Measurements from ENCODE around the gene NEU2. TPM values are rescaled to one million over a fixed set of nuclear protein-coding genes. Genes with fewer than 3 reads are reported as not detected.

Gene NEU2
- not detected in 2 replicates for total RNA-seq (2021)
- long read RNA-seq: 0 reads

DNA sequence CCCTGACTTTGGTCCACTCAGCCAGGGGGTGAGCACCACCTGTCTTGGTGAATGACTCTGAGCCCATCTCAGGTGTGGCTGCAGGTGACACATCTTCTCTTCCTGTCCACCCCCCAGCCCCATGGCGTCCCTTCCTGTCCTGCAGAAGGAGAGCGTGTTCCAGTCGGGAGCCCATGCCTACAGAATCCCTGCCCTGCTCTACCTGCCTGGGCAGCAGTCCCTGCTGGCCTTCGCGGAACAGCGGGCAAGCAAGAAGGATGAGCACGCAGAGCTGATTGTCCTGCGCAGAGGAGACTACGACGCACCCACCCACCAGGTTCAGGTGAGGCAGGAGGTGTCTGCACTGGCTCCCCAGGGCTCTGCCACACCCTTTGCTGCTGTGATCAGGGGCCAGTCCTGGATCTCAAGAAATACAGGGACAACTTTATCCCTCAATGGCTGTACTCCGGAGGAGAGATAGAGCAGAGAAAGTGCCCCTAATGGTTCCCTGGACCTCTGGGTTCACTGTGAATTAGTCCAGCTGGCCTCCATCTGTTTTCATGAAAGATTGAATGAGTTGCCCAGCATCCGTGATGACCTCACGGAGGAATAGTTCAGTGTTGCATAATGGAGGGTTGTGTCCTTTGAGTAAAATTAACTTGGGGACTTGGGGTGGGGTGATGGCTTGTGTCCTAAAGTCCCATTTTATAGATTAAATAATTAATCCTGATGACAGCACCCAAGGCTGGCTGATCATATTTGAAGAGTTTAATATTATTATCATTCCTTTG lies at the start of gene NEU2:
TSS of gene NEU2 (plus strand) at position 122 of the 770 bp plus-strand sequence. CDS start at position 122, 0 bp downstream.
- Histone ChIP-seq H3K23me2 (ENCODE audit: insufficient read length, low read depth, low read length, poor library complexity, severe bottlenecking) (no peaks in the 10 kb centered on the region), H2BK20ac (ENCODE audit: low read depth, low read length, poor library complexity, severe bottlenecking) (no peak within 1 kb of the TSS), H2BK5ac (ENCODE audit: insufficient read length, low read length) (no peak within 1 kb of the TSS), H3K4me2 (ENCODE audit: insufficient read depth, insufficient read length, low read length) (no peak within 1 kb of the TSS), H3K23ac (ENCODE audit: insufficient read length, low read depth, low read length) (no peak within 1 kb of the TSS), H3K27me3 (ENCODE audit: insufficient read depth, low read length) (no peaks in the 10 kb centered on the region), H3K9ac (ENCODE audit: extremely low read depth, insufficient read length, low read length) (no peak within 1 kb of the TSS), H2BK120ac (ENCODE audit: low read depth, low read length, poor library complexity, severe bottlenecking) (no peak within 1 kb of the TSS), H3K14ac (ENCODE audit: insufficient read depth, low read length) (no peak within 1 kb of the TSS; the same call in 1 of the 2 replicates), H3K4ac (ENCODE audit: low read depth, low read length) (no peak within 1 kb of the TSS), H4K20me1 (ENCODE audit: control insufficient read depth, insufficient read depth, insufficient read length) (no peaks in the 10 kb centered on the region), H3K79me1 (ENCODE audit: insufficient read depth, low read depth, low read length, poor library complexity, severe bottlenecking) (no peaks in the 10 kb centered on the region), H2BK12ac (ENCODE audit: insufficient read length, low read depth, low read length) (no peak within 1 kb of the TSS), H4K91ac (ENCODE audit: insufficient read length, low read depth, low read length) (no peak within 1 kb of the TSS), H3K79me2 (ENCODE audit: insufficient read depth, low read length) (no peaks in the 10 kb centered on the region), H2BK15ac (ENCODE audit: low read depth, low read length) (no peak within 1 kb of the TSS; the same call in 1 of the 2 replicates), H3K27ac (ENCODE audit: insufficient read length, low read depth, low read length) (no peak within 1 kb of the TSS), H2AFZ (ENCODE audit: low read length) (no peak within 1 kb of the TSS), H3K4me1 (ENCODE audit: insufficient read depth, low read length) (no peaks in the 10 kb centered on the region), H3K56ac (ENCODE audit: insufficient read length, low read depth, low read length) (no peak within 1 kb of the TSS), H4K5ac (ENCODE audit: insufficient read length, low read depth, low read length) (no peak within 1 kb of the TSS), H3T11ph (ENCODE audit: low read length) (no peak within 1 kb of the TSS), H2AK5ac (ENCODE audit: insufficient read length, low read length) (no peak within 1 kb of the TSS), H3K18ac (ENCODE audit: insufficient read length, low read depth, low read length) (no peak within 1 kb of the TSS), H4K8ac (replicated peaks; ENCODE audit: insufficient read length, low read depth, low read length) (no peak within 1 kb of the TSS), H3K9me3 (ENCODE audit: control insufficient read depth, low read depth, low read length) (no peaks in the 10 kb centered on the region)
- H3K27ac Mint-ChIP-seq: peak within 1 kb of the TSS in 1 of 3 experiments; percentile 68; a peak in 2 of 7 replicates
- H3K4me3 Mint-ChIP-seq: no peak within 1 kb of the TSS
- no peak for DNase-seq
- no peaks in the 10 kb centered on the region; the same call in 1 of the 2 replicates for H3K27me3 Mint-ChIP-seq (ENCODE audit: low read depth)
- no CpG with 5 or more reads among the region's 13 CpGs for WGBS (ENCODE audit: extremely low coverage, insufficient read length, low lambda C conversion rate)
- peaks cover 0 to 4% (median 0%) of the 10 kb centered on the region in 3 experiments; a peak in 1 of 7 replicates for H3K36me3 Mint-ChIP-seq (ENCODE audit: insufficient read depth in 1 of 3, low read depth in 3 of 3)
- TF ChIP-seq, protein P1, sequence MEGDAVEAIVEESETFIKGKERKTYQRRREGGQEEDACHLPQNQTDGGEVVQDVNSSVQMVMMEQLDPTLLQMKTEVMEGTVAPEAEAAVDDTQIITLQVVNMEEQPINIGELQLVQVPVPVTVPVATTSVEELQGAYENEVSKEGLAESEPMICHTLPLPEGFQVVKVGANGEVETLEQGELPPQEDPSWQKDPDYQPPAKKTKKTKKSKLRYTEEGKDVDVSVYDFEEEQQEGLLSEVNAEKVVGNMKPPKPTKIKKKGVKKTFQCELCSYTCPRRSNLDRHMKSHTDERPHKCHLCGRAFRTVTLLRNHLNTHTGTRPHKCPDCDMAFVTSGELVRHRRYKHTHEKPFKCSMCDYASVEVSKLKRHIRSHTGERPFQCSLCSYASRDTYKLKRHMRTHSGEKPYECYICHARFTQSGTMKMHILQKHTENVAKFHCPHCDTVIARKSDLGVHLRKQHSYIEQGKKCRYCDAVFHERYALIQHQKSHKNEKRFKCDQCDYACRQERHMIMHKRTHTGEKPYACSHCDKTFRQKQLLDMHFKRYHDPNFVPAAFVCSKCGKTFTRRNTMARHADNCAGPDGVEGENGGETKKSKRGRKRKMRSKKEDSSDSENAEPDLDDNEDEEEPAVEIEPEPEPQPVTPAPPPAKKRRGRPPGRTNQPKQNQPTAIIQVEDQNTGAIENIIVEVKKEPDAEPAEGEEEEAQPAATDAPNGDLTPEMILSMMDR (conservative IDR thresholded peaks at IDR 0.05): no peak
- peaks cover 0 to 3% of the 10 kb centered on the region in 2 experiments; a peak in 1 of 5 replicates for H3K9me3 Mint-ChIP-seq
- peaks cover 9 to 11% of the 10 kb centered on the region in 2 experiments for H3K4me1 Mint-ChIP-seq

Data from H9 (cell line).